Measurements from ENCODE around the gene MXRA7.
"Not testable (repeated sequence)": the region's sequence is repeated elsewhere in the genome, so short reads cannot be mapped to it uniquely, and the experiment has no call there.

The MXRA7 gene

DNA sequence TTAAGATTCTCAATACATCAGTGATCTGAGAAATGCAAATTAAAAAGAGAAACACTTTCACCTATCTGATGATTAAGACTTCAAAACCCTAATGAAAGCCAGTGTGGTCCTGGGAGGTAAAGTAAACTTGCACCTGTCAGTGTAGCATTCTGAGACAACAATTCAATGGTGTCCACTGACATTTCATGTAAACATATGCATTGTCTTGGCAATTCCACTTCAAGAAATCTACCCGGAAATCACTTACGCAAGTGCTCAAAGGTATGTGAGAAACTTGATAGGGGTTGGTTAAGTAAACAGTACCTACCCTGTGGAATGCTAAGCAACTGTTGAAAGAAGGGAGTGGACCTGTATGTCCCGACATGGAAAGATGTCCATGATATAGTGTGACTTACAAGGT, 69.3 kb downstream of the MXRA7 start:
- DNase-seq: no peak

DNA sequence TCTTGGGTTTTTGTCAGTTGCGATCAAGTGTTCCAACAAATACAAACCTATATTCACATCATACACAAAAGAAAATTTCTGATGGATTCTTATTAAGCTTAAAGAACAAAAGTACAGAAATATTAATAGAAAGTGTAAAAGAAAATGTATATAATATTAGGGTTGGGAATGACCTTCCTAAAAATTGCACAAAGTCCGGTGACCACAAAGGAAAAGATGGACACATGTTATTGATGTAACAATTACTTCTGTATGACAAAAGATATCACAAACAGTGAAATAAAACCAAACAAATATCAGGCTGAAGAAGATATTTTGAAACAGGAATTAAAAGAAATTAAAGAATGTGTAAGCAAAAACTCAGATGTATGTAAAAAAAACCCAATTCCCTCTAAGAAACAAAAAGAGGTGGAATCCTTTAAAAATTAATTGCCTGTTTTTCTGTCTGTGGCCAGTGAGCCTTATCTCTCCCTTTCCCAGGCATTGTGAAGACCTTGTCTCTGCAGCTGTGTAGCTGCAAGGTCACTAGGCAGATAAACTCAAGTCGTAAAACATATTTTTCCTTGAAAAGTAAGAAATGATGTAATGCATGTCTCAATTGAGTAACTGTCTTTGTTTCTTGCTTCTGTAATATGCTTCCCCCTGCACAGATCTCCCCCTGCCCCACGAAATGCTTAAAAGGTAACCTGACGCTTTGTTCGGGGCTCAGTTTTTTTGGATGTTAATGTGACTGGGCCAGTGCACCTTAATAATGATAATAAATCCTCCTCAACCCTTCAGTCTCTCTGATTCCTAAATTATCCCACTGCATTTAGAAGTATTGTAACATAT, 70.0 kb downstream of the MXRA7 start:
- DNase-seq: no peak

DNA sequence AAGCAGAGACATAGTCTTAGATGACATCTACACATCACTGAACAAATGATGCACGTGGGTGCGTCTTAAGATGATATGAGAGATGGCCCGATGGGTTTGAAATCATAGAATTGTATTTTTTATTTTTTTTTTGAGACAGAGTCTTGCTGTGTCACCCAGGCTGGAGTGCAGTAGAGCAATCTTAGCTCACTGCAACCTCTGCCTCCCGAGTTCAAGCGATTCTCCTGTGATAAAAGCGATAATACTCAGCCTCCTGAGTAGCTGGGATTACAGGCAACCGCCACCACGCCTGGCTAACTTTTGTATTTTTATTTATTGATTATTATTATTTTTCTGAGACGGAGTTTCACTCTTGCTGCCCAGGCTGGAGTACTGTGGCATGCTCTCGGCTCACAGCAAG, 72.5 kb downstream of the MXRA7 start:
- no peak for DNase-seq

DNA sequence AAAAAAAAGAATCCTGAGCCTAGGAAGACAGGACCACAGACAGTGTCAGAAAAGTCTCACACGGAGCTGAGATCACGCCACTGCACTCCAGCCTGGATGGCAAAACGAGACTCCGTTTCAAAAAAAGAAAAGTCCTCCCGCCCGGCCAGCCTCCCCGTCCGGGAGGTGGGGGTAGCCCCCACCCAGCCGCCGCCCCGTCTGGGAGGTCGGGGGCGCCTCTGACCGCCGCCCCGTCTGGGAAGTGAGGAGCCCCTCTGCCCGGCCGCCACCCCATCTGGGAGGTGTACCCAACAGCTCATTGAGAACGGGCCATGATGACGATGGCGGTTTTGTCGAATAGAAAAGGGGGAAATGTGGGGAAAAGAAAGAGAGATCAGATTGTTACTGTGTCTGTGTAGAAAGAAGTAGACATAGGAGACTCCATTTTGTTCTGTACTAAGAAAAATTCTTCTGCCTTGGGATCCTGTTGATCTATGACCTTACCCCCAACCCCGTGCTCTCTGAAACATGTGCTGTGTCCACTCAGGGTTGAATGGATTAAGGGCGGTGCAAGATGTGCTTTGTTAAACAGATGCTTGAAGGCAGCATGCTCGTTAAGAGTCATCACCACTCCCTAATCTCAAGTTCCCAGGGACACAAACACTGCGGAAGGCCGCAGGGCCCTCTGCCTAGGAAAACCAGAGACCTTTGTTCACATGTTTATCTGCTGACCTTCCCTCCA, 74.1 kb downstream of the MXRA7 start:
- not testable (repeated sequence) for DNase-seq

DNA sequence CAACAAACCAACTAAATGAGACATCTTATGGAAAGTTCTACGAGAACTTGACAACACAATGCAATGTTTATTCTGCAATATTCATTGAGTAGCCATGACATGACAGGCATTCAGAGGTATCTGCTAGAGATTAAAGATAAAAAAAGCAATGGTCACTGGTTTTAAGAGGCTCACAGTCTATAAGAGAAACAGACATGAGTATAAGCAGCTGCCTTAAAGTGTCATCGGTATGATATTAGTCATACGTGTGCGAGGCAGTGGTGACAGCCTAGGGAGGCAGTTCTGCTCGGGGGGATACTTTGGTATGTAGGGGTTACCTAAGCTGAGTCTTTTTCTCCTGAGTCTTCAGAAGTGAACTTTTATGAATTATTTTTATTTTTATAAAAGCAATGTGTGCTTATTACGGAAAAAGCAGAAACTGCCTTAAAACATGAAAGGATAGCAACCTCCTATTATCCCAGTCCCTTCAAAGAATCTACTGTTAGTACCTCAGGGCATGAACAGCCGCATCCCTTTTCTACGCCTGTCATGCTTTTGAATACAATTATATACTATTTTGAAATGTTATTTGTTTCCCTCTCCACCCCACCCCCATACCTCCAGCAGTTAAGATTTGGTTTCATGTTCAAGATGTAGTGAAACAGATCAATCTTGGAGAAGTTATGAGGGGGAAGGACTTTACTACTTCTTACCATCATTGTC, 75.0 kb downstream of the MXRA7 start:
- no peak for DNase-seq

DNA sequence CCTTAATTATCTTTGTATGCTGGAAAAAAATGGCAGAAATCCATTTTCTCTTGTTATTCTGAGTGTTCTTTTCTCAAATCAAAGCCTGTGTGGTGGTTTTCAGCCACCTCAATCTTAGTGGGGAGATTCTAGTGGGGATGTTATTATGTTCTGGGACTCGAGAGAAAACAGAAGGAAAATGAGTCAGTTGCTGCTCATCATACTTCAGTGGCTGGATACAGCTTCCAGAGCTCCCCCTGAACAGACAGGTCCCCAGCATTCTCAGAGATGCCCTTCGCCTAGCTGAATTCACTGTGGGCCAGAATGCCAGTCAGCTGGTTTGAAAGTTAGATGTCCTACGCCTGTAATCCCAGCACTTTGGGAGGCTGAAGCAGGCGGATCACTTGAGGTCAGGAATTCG, 75.7 kb downstream of the MXRA7 start:
- DNase-seq: no peak

DNA sequence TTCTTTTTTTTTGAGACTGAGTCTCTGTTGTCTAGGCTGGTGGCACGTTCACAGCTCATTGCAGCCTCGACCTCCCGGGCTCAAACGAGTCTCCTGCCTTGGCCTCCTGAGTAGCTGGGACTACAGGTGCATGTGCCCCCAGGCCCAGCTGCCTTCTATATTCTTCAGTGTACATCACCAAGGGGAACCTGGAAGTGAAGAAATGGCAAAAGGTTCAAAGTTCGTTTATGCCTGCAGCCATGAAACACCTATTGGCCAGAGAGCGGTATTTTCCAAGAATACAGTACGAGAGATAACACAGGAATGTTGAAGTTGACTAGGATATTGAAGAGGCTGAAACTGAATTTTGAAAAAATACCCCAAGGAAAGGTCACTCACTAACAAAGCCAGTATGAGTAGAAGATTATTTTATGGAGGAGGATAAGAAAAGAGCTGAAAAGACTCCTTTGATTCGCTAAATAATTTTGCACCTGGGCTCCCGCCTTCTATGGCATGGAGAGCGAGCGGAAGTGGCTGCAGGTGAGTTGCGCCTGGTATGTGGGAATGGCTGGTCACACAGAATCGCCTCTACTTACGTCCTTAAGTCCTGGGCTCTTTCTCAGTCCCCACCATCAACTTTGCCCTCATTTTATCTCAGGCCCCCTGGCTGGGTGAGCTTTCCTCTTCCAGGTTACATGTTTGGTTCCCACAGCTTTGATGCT, 77.0 kb downstream of the MXRA7 start:
- DNase-seq: no peak

- DNase-seq: no peak
These were observed 78.8 kb downstream of the MXRA7 start for GRCh38 chr17:76631821-76632565.

DNA sequence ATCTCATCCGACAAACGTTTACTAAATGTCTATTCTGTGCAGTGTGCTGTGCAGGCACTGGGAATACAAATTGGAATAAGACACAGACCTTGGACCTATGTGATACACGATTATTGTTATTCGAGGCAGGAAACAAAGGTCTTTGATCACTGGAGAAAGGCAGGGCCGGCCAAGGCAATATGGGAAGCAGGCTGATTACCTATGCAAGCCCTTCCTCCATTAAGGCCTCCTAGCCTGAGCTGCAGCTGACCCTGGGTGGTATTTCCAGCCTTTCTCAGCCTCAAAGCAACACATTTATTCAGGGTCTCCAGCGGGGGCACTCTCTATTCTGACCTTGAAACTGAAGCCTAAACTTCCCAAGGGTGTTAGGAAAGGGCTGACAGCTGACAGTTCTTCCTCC, 80.6 kb downstream of the MXRA7 start:
- no peak for DNase-seq

Measured in activated effector memory CD4-positive, alpha-beta T cell treated with anti-CD3 and anti-CD28 coated beads, Interleukin-2, amount 50 U/mL, for 16 hours (primary cell).